GM19455 (cell line): ENCODE results near the gene MCC.
"Not testable (repeated sequence)": the region's sequence is repeated elsewhere in the genome, so short reads cannot be mapped to it uniquely, and the experiment has no call there.

ENCODE experiments used
- ATAC-seq: cut with Tn5 transposase; IDR thresholded peaks from one replicate; pipeline ENCODE4 v1.9.1; 2021; ENCODE audit not compliant: unreplicated experiment

MCC gene

GRCh38 chr5:113090336-113091106 lies 397.7 kb downstream of the MCC start:
- no peak for ATAC-seq

GRCh38 chr5:113089653-113090335 lies 398.5 kb downstream of the MCC start:
- no peak for ATAC-seq

GRCh38 chr5:113087976-113088514 lies 400.2 kb downstream of the MCC start:
- no peak for ATAC-seq

- ATAC-seq, result no peak
Measured at GRCh38 chr5:113085880-113086409, 402.3 kb downstream of the MCC start.

GRCh38 chr5:113085084-113085414 lies 403.2 kb downstream of the MCC start:
- ATAC-seq, result no peak

- no peak for ATAC-seq
Measured at GRCh38 chr5:113084402-113085083, 403.7 kb downstream of the MCC start.

- no peak for ATAC-seq
Measured at GRCh38 chr5:113083481-113083880, 404.8 kb downstream of the MCC start.

GRCh38 chr5:113082547-113082905 lies 405.7 kb downstream of the MCC start:
- ATAC-seq, result no peak

- no peak for ATAC-seq
Measured at GRCh38 chr5:113081881-113082546, 406.2 kb downstream of the MCC start.

GRCh38 chr5:113081091-113081839 lies 407.0 kb downstream of the MCC start:
- ATAC-seq, result no peak

- ATAC-seq, result not testable (repeated sequence)
Measured at GRCh38 chr5:113076649-113077048, 411.6 kb downstream of the MCC start.

- no peak for ATAC-seq
Measured at GRCh38 chr5:113075019-113075418, 413.2 kb downstream of the MCC start.

- not testable (repeated sequence) for ATAC-seq
Measured at GRCh38 chr5:113073629-113074034, 414.6 kb downstream of the MCC start.

- no peak for ATAC-seq
Measured at GRCh38 chr5:113071401-113071800, 416.9 kb downstream of the MCC start.

GRCh38 chr5:113070901-113071300 lies 417.4 kb downstream of the MCC start:
- no peak for ATAC-seq

GRCh38 chr5:113068559-113068958 lies 419.7 kb downstream of the MCC start:
- ATAC-seq, result no peak

GRCh38 chr5:113067635-113068344 lies 420.5 kb downstream of the MCC start:
- no peak for ATAC-seq

- ATAC-seq, result no peak
Measured at GRCh38 chr5:113065626-113066025, 422.6 kb downstream of the MCC start.

- ATAC-seq, result no peak
Measured at GRCh38 chr5:113064806-113065205, 423.4 kb downstream of the MCC start.

- ATAC-seq, result no peak
Measured at GRCh38 chr5:113063927-113064326, 424.3 kb downstream of the MCC start.
